ENCODE results near the gene POFUT2.

The POFUT2 gene

DNA sequence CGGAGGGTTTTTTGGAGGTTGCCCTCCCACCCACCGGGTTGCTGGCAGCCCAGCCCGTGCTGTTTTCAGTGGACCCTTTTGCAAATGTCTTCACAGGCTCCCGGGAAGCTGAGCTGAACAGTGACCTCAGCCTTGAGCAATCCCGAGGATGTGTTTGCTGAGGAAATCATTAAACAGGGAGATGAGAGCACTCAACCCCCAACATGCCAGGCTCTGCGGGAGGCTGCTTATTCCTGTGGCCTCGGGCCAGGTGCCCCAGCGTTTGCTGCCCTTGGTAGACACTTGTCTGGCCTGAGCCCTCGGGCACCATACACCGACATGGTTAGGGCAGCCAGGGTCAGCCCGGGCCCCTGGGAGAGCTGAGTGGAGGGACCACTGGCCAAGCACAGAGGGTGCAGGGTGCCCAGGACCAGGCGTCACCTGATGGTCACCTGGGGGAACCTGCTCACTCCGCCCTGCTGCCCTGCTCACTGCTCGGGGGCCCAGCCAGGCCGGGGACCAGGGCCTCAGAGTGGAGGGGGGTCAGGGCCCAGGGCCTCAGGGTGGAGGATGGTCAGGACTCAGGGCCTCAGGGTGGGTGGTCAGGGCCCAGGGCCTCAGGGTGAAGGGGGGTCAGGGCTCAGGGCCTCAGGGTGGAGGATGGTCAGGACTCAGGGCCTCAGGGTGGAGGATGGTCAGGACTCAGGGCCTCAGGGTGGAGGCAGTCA lies 42.5 kb upstream of the POFUT2 start:
- ATAC-seq (replicated peaks) (no peak), DNase-seq (no peak)
- Mint-ChIP-seq H3K27ac (no peak overlapping the region), H3K27me3 (peaks cover 15 to 70% of the 10 kb centered on the region in 2 donors), H3K4me1 (ENCODE audit: low read depth in 2 of 2) (no peaks in the 10 kb centered on the region), H3K4me3 (no peak overlapping the region), H3K36me3 (ENCODE audit: insufficient read depth) (peaks cover 4% of the 10 kb centered on the region), H3K9me3 (no peaks in the 10 kb centered on the region)

DNA sequence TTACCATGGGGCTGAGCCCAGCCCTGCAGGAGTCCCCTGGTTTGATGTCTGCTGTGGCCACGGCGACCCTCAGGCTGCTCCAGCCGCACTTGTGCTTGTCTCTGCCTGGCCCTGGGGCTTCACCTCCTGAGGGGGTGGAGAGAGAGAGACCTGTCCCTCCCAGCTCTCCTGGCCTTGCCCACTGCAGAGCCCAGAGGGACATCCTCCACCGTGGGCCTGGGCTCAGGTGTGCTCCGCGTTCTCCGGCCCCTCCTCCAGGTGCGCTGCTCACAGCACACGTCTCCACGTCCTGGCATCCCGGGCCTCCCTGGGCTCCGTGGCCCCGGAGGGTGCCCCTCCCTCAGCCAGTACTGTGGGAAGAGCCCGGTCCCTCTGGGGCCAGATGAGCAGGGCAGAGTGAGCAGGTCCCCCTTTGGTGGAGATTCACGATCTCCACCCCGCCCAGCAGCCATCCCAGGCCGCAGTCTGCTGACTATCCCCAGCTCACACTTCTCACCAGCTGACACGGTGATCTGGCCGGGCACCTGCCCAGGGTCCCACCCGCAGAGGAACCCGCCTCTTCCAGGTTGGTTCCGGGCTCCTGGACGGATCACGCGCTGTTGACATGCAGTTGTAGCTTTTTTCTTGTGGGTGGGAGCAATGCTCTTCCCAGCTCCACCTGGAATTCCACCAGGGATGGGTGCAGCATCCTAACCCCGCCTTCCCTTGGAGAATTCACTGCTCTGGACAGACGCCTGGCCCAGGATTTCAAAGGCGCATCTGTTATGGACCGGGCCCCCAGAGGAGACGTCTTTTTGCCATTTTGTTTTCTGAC lies 41.8 kb upstream of the POFUT2 start:
- DNase-seq, result no peak
- Mint-ChIP-seq H3K9me3 (no peaks in the 10 kb centered on the region), H3K36me3 (ENCODE audit: insufficient read depth) (peaks cover 4% of the 10 kb centered on the region), H3K27ac (no peak overlapping the region), H3K4me1 (ENCODE audit: low read depth in 2 of 2) (no peaks in the 10 kb centered on the region), H3K27me3 (peaks cover 15 to 71% of the 10 kb centered on the region in 2 donors), H3K4me3 (no peak overlapping the region)
- ATAC-seq (replicated peaks), result no peak

DNA sequence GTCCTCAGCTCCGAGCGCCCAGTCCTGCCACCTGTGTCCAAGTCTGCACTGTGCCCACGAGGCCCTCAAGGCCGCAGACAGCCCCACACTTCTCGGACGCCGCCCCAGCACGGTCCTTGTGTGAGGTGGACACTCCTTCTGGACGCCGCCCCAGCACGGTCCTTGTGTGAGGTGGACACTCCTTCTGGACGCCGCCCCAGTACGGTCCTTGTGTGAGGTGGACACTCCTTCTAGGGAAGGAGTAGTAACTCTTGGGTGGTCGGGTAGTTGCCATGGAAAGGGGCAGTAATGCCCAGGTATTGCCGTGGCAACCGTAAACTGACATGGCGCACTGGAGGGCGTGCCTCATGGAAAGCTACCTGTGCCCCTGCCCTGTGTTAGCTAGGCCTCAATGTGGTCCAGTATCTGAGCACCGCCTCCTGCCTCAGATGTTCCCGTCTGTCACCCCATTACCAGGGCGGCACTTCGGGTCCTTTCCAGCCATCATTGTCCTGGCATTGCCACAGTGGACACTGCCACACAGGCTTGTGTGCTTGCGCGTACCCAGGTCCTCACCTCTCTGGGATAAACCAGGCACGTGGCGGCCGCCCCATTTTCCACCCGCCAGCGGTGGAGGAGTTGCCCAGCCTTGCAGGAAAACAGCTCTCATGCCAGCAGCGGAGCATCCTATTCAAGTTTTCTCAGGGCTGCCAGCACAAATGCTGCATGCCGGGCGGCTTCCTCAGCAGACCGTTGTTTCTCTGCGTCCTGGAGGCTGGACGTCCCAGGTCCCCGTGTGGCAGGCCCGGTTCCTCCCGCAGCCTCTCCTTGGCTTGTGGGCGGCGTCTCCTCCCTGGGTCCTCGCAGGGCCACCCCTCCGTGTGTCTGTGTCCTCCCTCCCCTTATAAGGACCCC lies 40.8 kb upstream of the POFUT2 start:
- H3K4me1 Mint-ChIP-seq (ENCODE audit: low read depth in 2 of 2), result no peaks in the 10 kb centered on the region
- H3K9me3 Mint-ChIP-seq, result no peaks in the 10 kb centered on the region
- peaks cover 4% of the 10 kb centered on the region for H3K36me3 Mint-ChIP-seq (ENCODE audit: insufficient read depth)
- no peak for DNase-seq
- peaks cover 15 to 61% of the 10 kb centered on the region in 2 donors for H3K27me3 Mint-ChIP-seq
- no peak for ATAC-seq (replicated peaks)
- no peak overlapping the region for H3K27ac Mint-ChIP-seq
- H3K4me3 Mint-ChIP-seq, result no peak overlapping the region

DNA sequence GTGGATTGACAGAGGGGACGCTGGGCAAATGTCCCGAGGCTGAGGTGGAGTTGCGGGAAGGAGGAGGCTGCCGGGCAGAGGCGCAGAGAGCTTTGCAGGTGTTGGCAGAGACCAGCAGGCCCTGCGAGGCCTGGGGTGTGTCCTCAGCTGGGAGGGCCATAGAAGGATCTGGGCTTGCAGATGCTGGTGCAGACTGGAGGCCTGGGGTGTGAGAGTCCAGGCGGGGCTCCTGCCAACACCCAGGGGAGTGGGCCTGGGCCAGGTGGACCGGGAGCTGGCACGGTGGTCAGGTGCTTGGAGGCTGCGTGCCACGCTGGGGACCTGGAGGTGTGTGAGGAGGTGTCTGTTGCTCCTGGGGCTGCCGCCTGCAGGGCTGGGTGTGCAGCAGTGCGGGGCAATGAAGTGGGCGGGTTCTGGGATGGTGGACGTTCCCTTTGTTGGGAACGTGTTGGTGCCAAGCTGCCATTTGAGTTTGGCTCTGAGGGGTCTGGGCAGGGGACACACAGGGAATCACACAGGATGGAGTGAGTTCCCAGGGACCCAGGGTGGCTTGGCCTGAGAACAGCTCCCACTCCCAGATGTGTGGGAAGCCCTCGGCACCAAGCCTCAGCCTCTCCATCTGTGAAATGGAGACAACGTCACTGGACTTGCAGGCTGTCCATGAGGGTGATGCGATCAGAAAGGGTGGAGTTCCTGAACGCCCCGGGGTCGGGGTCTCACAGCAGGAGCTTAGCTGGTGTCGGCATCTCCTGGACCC lies 39.9 kb upstream of the POFUT2 start:
- DNase-seq, result no peak
- Mint-ChIP-seq H3K36me3 (ENCODE audit: insufficient read depth) (peaks cover 4% of the 10 kb centered on the region), H3K27me3 (peaks cover 15 to 61% of the 10 kb centered on the region in 2 donors), H3K4me1 (ENCODE audit: low read depth in 2 of 2) (no peaks in the 10 kb centered on the region), H3K9me3 (no peaks in the 10 kb centered on the region), H3K4me3 (no peak overlapping the region), H3K27ac (no peak overlapping the region)
- no peak for ATAC-seq (replicated peaks)

DNA sequence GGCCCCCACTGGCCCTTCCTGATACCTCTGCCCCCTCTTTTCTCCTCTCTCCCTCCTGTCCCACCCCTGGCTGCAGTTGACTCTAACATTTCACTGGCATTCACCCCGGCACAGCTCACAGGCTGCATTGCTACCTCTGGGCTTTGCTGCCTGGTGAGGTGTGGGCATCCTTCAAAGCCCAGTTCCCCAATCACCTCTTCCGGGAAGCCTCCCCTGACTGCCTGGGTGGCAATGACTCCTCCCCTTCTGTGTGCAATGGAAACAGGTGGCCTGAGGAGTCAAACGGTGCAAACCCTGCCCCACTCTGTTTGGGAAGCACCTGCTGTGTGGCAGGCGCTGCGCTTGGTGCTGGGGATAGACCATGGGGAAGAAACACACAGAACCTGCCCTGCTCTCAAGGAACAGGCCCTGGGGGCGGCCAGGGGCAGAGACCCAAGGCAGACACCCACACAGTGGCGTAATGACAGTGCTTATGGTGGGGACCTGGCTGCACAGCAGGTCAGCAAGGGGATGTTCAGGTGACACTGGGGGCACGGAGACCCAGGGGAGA lies 39.3 kb upstream of the POFUT2 start:
- peaks cover 4% of the 10 kb centered on the region for H3K36me3 Mint-ChIP-seq (ENCODE audit: insufficient read depth)
- no peak overlapping the region for H3K27ac Mint-ChIP-seq
- H3K9me3 Mint-ChIP-seq, result no peaks in the 10 kb centered on the region
- ATAC-seq (replicated peaks) (no peak), DNase-seq (no peak)
- peaks cover 21 to 61% of the 10 kb centered on the region in 2 donors for H3K27me3 Mint-ChIP-seq
- H3K4me1 Mint-ChIP-seq (ENCODE audit: low read depth in 2 of 2), result peaks cover 0 to 5% of the 10 kb centered on the region in 2 donors
- H3K4me3 Mint-ChIP-seq, result no peak overlapping the region

DNA sequence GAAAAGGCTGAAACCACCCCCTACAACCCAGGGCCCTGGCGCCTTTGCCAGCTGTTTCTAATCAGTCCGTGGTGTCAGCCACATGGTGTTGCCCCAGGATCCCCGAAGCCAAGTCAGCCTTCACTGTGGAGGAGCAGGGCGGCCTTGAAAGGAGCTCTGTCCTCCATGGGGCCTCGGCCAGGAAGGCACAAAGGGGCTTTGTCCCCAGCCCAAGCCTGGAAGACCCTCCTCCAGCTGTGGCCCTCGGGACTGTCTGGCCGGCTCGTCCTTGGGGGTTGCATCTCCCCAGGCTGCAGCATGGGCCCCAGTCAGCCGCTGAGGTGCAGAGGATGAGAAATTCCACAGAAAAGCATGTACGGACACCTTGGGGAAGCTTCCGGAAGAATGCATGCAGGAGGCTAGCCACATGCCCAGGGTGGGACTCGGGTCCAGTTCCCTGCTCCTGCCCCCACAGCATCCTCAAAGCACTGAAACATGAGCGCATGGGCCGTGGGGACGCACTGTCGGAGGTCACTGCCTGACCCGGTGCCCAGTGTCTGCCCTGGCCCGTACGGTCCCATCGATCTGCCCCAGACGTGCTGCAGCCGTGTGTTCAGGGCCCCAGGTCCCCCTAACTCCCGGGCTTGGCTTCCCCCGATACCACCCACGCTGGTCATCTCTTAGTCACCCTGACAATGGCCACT lies 38.6 kb upstream of the POFUT2 start:
- H3K9me3 Mint-ChIP-seq, result no peaks in the 10 kb centered on the region
- DNase-seq (no peak), ATAC-seq (replicated peaks) (no peak)
- H3K4me1 Mint-ChIP-seq (ENCODE audit: low read depth in 2 of 2), result peaks cover 0 to 5% of the 10 kb centered on the region in 2 donors
- no peak overlapping the region for H3K27ac Mint-ChIP-seq
- H3K4me3 Mint-ChIP-seq, result no peak overlapping the region
- H3K27me3 Mint-ChIP-seq, result peaks cover 22 to 61% of the 10 kb centered on the region in 2 donors
- H3K36me3 Mint-ChIP-seq (ENCODE audit: insufficient read depth), result peaks cover 4% of the 10 kb centered on the region

DNA sequence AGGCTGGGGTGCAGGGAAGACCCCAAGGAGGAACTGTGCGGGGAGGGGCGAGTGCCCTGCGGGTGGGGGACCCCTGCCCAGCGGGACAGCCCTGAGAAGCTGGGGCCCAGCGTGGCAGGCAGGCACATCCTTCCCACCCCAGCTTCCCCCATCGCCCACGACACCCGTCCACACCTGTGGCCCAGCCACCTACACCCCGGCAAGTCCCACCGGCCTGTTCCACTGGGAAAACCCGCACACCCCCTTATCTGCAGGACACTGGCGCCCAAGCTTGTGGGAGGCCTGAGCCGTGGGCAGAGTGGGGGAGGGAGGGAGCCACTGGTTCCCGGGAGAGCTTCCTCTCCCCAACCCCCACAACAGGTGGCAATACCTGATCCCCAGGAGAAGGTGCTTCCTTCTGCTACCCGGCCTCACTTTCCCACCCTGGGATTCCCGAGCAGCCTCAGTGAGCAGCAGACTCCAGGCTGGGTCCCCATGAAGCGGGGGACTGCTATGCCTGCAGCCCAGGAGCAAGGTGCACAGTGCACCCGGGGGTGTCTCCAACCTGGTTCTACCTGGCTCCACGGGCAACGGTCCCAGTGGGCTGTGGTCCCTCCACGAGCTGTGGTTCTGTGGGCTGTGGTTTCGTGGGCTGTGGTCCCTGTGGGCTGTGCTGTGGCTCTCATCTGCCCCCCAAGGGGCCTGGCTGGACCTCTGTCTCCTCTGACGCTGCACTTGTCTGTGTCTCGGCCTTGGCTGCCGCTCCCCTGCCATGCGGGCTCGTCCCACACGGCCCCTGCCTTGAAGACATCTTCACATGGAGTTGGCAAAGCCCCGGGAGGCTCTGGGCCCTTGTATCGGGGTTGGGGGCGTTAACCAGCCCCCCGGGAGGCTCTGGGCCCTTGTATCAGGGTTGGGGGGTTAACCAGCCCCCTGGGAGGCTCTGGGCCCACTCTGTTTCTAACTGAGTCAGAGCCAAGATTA lies 37.8 kb upstream of the POFUT2 start:
- no peak for DNase-seq
- Mint-ChIP-seq H3K27me3 (peaks cover 22 to 61% of the 10 kb centered on the region in 2 donors), H3K4me1 (ENCODE audit: low read depth in 2 of 2) (peaks cover 0 to 5% of the 10 kb centered on the region in 2 donors), H3K36me3 (ENCODE audit: insufficient read depth) (peaks cover 4% of the 10 kb centered on the region), H3K9me3 (no peaks in the 10 kb centered on the region), H3K4me3 (no peak overlapping the region), H3K27ac (no peak overlapping the region)
- ATAC-seq (replicated peaks), result no peak

DNA sequence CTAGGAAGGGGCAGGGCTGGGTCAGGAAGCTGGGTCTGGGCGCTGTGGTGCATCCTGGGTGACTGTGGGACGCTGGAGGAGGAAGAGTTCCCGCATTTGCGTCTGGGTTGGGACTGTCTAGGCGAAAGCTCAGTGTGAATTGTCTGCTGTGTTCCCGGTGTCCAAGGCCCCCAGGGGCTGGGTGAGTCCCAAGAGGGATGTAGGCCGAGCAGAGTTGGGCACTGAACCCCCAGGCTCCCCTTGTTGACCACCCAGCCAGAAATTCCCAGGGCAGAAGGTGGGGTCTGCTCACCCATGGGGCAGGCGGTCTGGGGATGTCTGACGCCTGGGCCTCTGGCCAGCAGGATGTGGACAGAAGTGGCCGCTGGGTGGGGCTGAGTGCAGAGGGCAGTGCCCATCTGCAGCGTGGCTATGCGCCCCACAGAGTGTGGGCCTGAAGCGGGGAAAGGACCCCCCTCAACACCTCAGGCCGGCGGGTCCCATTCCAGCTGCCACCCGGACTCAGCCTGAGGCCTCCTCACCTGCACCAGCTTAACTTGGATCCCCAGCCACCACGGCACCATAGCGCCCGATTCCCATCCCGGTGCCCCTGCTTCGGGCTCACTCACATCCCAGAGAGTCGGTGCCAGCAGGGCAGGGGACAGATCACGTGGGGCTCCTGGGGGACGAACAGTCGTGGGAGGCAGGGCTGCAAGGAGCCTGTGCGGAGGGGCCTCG lies 37.0 kb upstream of the POFUT2 start:
- Mint-ChIP-seq H3K36me3 (ENCODE audit: insufficient read depth) (peaks cover 4% of the 10 kb centered on the region), H3K27ac (peak overlapping the region in 1 of 2 donors; percentile 38), H3K9me3 (no peaks in the 10 kb centered on the region), H3K4me1 (ENCODE audit: low read depth in 2 of 2) (peaks cover 0 to 5% of the 10 kb centered on the region in 2 donors), H3K4me3 (no peak overlapping the region), H3K27me3 (peaks cover 16 to 54% of the 10 kb centered on the region in 2 donors)
- ATAC-seq (replicated peaks) (no peak), DNase-seq (no peak)

DNA sequence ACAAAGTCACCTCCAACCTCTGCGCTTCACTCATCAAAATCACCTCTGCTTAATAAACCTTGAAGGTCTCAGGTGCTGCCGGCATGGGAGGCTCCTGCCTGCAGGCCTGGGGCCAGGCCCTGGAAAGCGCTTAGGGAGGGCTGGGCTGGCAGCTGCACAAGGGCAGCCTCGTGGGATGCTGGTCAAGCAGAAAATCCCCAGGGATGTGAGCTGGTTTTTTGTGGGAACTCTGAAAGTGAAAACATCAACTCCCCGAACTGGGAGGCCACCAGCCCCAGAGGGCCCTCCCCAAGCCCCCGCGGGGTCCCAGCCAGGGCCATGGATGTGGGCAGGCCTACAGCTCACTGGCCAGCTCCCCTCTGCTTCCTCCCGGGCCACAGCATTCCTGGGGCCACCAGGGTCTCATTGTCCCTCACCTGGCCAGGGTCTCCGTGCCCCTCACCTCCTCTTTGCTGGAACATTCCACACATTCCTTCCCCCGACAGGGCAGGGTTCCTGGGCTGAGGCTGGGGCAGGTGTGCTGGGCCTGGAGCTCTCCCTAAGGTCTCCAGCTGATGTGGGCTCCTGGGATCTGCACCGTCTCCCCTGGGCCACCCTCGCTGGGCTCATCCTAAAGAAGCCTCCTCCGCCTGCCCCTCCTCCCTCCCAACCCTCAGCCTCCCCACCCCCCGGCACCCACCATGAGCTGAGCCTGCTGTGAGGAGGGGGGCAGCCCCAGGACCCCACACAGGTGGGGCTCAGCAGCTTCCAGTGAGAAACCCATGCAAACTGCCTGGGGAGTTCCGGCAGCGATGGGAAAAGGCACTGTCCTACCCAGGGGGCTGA lies 36.0 kb upstream of the POFUT2 start:
- Mint-ChIP-seq H3K27ac (peak overlapping the region in 1 of 2 donors; percentile 65), H3K9me3 (no peaks in the 10 kb centered on the region), H3K27me3 (peaks cover 21 to 56% of the 10 kb centered on the region in 2 donors), H3K36me3 (ENCODE audit: insufficient read depth) (peaks cover 4% of the 10 kb centered on the region), H3K4me3 (no peak overlapping the region), H3K4me1 (ENCODE audit: low read depth in 2 of 2) (peaks cover 0 to 5% of the 10 kb centered on the region in 2 donors)
- ATAC-seq (replicated peaks), result no peak
- no peak for DNase-seq

DNA sequence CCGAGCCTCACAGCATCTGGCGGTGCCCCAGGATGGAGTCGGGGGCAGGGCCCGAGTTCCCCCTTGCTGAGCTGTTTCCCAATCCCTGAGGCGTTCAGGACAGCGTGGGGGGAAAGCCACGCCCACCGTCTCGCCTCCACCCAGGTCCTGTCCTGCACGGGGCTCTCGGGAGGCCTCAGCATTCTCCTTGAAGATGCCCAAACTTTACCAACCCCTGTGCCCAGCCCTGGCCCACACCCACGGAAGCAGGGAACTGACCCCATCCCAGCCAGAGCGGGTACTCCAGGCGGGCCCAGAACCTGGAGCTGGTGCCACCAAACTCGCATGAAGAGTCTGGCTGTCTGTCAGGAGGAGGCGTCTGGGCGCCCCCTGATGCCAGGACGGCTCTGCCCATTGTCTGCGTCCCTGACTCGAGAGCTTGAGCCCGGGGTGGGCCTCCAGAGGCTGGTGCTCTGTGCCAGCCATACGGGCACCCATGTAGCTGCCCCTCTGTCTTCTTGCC lies 35.3 kb upstream of the POFUT2 start:
- peaks cover 22 to 63% of the 10 kb centered on the region in 2 donors for H3K27me3 Mint-ChIP-seq
- peaks cover 0 to 5% of the 10 kb centered on the region in 2 donors for H3K4me1 Mint-ChIP-seq (ENCODE audit: low read depth in 2 of 2)
- DNase-seq (no peak), ATAC-seq (replicated peaks) (no peak)
- no peaks in the 10 kb centered on the region for H3K9me3 Mint-ChIP-seq
- H3K27ac Mint-ChIP-seq, result peak overlapping the region in 1 of 2 donors; percentile 65
- H3K36me3 Mint-ChIP-seq (ENCODE audit: insufficient read depth), result peaks cover 4% of the 10 kb centered on the region
- peak overlapping the region in 1 of 2 donors; percentile 55 for H3K4me3 Mint-ChIP-seq

All from effector memory CD8-positive, alpha-beta T cell (primary cell).